Tibial nerve (tissue), 4 donors: ENCODE measurements around the gene NDUFV1. TPM values are rescaled to one million over a fixed set of nuclear protein-coding genes. Genes with fewer than 3 reads are reported as not detected.
A peak's percentile ranks its signal among the peaks of the same experiment; 100 is the strongest.

Experiments used
- DNase-seq, 2 donors: peaks; one replicate each; pipeline ENCODE4 v3.0.0-alpha.2; 2019; ENCODE audit warnings: low spot score in 2 of 2
- H3K27ac ChIP-seq, 4 donors: fragments of 200-600 bp; sonication (generic) in 3 of 4; one replicate each; pipeline ENCODE4 v1.5.1; 2017 to 2019; ENCODE audit warnings: mild to moderate bottlenecking in 1 of 4
- H3K27me3 ChIP-seq, 2 donors: fragments of 200-600 bp; sonication (generic) in 1 of 2; one replicate each; pipeline versions ENCODE4 v1.5.1 to v1.6.0; 2017 to 2019
- H3K36me3 ChIP-seq, 3 donors: fragments of 200-600 bp; sonication (generic); one replicate each; pipeline ENCODE4 v1.5.1; 2018 to 2019
- H3K4me1 ChIP-seq, 4 donors: fragments of 200-600 bp; sonication (generic) in 3 of 4; one replicate each; pipeline ENCODE4 v1.5.1; 2017 to 2019
- H3K4me3 ChIP-seq, 4 donors: fragments of 200-600 bp; sonication (generic) in 3 of 4; one replicate each; pipeline ENCODE4 v1.5.1; 2017 to 2019; ENCODE audit warnings: mild to moderate bottlenecking in 1 of 4, moderate library complexity in 1 of 4
- H3K9me3 ChIP-seq, 4 donors: fragments of 200-600 bp; sonication (generic) in 3 of 4; one replicate each; pipeline ENCODE4 v1.5.1; 2017 to 2019
- CTCF ChIP-seq, 5 experiments: fragments of 200-600 bp in 3 of 5; fragments of 450-650 bp in 2 of 5; sonication (generic) in 3 of 5; IDR thresholded peaks; one replicate each; pipeline ENCODE4 v1.5.1; 2016 to 2019; ENCODE audit warnings: antibody characterized with exemption in 5 of 5, mild to moderate bottlenecking in 3 of 5, moderate library complexity in 2 of 5
- EP300 ChIP-seq, 2 donors: sonication (generic); formaldehyde crosslinking; IDR thresholded peaks; one replicate each; pipeline ENCODE4 v1.6.1; 2017; ENCODE audit warnings: antibody characterized with exemption in 2 of 2, mild to moderate bottlenecking in 1 of 2
- POLR2A ChIP-seq, 2 donors: fragments of 450-650 bp; IDR thresholded peaks; one replicate each; pipeline ENCODE4 v1.6.1; 2017; ENCODE audit warnings: antibody characterized with exemption in 2 of 2, mild to moderate bottlenecking in 2 of 2, moderate library complexity in 2 of 2
- WGBS, 2 donors: methylation state at CpG; one replicate each; pipeline ENCODE4 v1.1.5; 2018; 5-methylcytosine and 5-hydroxymethylcytosine counted together
- total RNA-seq, 4 donors: library from RNA; depleted of rRNA; stranded (reverse); fragments of >200 nt; gene quantifications; one replicate each; pipeline ENCODE4 v1.1.0, GENCODE V29; 2016

Gene NDUFV1
- total RNA-seq, 4 donors from 2014 or later: 282 to 357 (median 323) TPM

- no peak for TF ChIP-seq EP300 (IDR thresholded peaks at IDR 0.05)
- no peak for TF ChIP-seq CTCF (IDR thresholded peaks at IDR 0.05)
- no peak for TF ChIP-seq POLR2A (IDR thresholded peaks at IDR 0.05)
These were observed 40.0 kb downstream of the NDUFV1 start for GRCh38 chr11:67646535-67647336.

GRCh38 chr11:67647471-67647870 lies 40.7 kb downstream of the NDUFV1 start:
- Histone ChIP-seq H3K27ac (no peak overlapping the region), H3K36me3 (no peaks in the 10 kb centered on the region), H3K4me3 (no peak overlapping the region), H3K27me3 (peaks cover 0 to 5% of the 10 kb centered on the region in 2 donors), H3K9me3 (peaks cover 0 to 9% (median 0%) of the 10 kb centered on the region in 4 donors), H3K4me1 (peaks cover 0 to 28% (median 2%) of the 10 kb centered on the region in 4 donors)
- no peak for TF ChIP-seq POLR2A (IDR thresholded peaks at IDR 0.05)
- TF ChIP-seq CTCF (IDR thresholded peaks at IDR 0.05): no peak
- TF ChIP-seq EP300 (IDR thresholded peaks at IDR 0.05): no peak
- WGBS, 2 donors: 57 to 61% methylated on average over 8 to 15 of the region's 15 CpGs
- no peak for DNase-seq

More at GRCh38 chr11:67646535-67647336, 40.0 kb downstream of the NDUFV1 start:
- H3K9me3 ChIP-seq: peaks cover 0 to 9% (median 0%) of the 10 kb centered on the region in 4 donors
- peaks cover 0 to 5% of the 10 kb centered on the region in 2 donors for H3K27me3 ChIP-seq
- no peak for DNase-seq
- WGBS, 2 donors: 77 to 82% methylated on average over 24 of the region's 24 CpGs
- peaks cover 0 to 28% (median 0%) of the 10 kb centered on the region in 4 donors for H3K4me1 ChIP-seq
- no peak overlapping the region for H3K27ac ChIP-seq
- H3K4me3 ChIP-seq: no peak overlapping the region
- H3K36me3 ChIP-seq: no peaks in the 10 kb centered on the region

GRCh38 chr11:67648140-67648795 lies 41.5 kb downstream of the NDUFV1 start:
- Histone ChIP-seq H3K4me1 (peaks cover 0 to 28% (median 2%) of the 10 kb centered on the region in 4 donors), H3K27ac (no peak overlapping the region), H3K9me3 (peaks cover 0 to 9% (median 0%) of the 10 kb centered on the region in 4 donors), H3K36me3 (no peaks in the 10 kb centered on the region), H3K27me3 (peaks cover 0 to 5% of the 10 kb centered on the region in 2 donors), H3K4me3 (no peak overlapping the region)
- no peak for DNase-seq
- TF ChIP-seq POLR2A (IDR thresholded peaks at IDR 0.05) (no peak), CTCF (IDR thresholded peaks at IDR 0.05) (no peak), EP300 (IDR thresholded peaks at IDR 0.05) (no peak)
- 64 to 80% methylated on average over 12 of the region's 12 CpGs for WGBS, 2 donors

- H3K36me3 ChIP-seq: no peaks in the 10 kb centered on the region
- H3K27ac ChIP-seq: no peak overlapping the region
- H3K27me3 ChIP-seq: peaks cover 0 to 5% of the 10 kb centered on the region in 2 donors
- no peak overlapping the region for H3K4me3 ChIP-seq
- TF ChIP-seq EP300 (IDR thresholded peaks at IDR 0.05): no peak
- TF ChIP-seq POLR2A (IDR thresholded peaks at IDR 0.05): no peak
- no peak for TF ChIP-seq CTCF (IDR thresholded peaks at IDR 0.05)
- H3K9me3 ChIP-seq: peaks cover 0 to 3% (median 0%) of the 10 kb centered on the region in 4 donors
- H3K4me1 ChIP-seq: peaks cover 0 to 28% (median 2%) of the 10 kb centered on the region in 4 donors
- 62 to 80% methylated on average over 7 to 10 of the region's 12 CpGs for WGBS, 2 donors
- peak in 1 of 2 donors; percentile 13 for DNase-seq
These were observed 42.3 kb downstream of the NDUFV1 start for GRCh38 chr11:67648796-67649613.
